Ureter (tissue), 1 donor: ENCODE results near the gene TRIAP1. TPM values are rescaled to one million over a fixed set of nuclear protein-coding genes. Genes with fewer than 3 reads are reported as not detected.
"Not testable (repeated sequence)": the region's sequence is repeated elsewhere in the genome, so short reads cannot be mapped to it uniquely, and the experiment has no call there.

Experiments used
- DNase-seq: peaks from one replicate; pipeline ENCODE4 v3.0.0-alpha.2; 2020; ENCODE audit warnings: low spot score
- total RNA-seq: library from RNA; stranded (reverse); gene quantifications from one replicate; pipeline ENCODE4 v1.2.4, GENCODE V29; 2023
- donor health status: DM: yes; HTN: yes; CAD: no.

The TRIAP1 gene
- total RNA-seq, 1 donor from 2014 or later = 15.8 TPM

DNA sequence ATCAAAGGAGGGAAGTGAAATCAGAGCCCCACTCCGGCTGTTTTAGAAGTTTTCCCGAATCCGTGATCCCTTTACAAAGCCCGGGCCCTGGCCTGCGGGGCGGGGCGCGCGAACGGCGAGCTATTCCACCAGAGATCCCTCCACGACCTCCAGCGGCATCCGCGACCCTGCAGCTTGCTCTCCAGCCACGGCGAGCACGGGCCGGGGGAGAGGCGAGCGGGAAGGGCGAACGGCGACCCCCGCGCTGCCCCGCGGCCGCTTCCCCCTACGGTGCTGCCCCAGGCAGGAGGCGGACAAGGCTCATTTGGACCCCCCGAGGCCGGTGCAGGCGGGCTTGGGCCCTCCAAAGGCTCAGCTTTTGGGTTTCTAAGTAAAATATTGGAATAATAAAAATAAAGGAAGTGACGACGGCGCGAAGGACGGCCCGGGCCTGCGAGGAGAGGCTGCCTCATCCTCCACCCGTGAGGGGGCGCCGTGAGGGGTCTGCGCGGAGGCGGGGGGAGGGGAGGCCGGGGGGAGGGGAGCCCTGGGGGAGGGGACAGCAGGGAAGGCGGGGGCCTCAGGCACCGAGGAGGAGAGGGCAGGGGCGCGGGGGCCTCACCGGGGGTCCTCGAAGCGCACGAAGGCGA, 22.8 kb upstream of the TRIAP1 start:
- DNase-seq = peak; percentile 48

DNA sequence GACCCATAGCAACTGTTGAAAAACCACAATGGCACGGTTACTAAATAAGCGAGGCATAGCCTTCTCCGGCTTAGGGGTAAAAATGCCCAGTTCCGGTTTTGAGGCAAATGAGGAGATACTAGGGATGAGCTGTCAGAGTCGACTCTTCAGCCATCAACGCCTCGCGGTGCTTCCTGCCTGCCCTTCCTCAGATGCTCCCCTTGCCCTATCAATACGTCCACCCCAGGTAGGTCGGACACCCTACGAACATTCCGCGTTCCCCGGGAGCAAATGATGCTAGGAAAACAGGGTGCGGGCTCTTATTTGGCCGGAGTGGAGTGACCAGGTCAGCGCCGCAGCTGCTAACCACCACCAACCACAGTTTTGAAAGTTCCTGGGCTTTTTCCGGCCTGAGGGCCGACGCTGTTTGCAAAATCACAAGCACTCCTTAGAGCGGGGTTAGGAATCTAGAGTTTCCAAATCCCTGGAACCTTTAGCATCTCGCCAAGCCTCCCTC, 22.2 kb upstream of the TRIAP1 start:
- DNase-seq = peak; percentile 47

DNA sequence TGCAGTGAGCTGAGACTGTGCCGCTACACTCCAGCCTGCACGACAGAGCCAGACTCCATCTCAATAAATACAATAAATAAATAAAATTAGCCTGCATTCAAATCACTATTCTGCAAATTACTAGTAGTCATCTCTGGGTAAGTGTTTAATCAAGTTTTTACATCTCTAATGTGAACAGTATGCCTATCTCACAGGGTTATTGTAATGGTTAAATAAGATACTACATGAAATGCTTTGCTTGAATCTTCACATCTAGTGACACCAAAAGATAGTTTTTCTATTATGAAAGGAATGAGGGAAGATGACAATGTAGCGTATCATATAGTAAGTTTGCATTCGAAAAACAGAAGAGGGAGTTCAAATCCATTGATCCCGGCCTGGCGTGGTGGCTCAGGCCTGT, 21.3 kb upstream of the TRIAP1 start:
- DNase-seq = no peak

DNA sequence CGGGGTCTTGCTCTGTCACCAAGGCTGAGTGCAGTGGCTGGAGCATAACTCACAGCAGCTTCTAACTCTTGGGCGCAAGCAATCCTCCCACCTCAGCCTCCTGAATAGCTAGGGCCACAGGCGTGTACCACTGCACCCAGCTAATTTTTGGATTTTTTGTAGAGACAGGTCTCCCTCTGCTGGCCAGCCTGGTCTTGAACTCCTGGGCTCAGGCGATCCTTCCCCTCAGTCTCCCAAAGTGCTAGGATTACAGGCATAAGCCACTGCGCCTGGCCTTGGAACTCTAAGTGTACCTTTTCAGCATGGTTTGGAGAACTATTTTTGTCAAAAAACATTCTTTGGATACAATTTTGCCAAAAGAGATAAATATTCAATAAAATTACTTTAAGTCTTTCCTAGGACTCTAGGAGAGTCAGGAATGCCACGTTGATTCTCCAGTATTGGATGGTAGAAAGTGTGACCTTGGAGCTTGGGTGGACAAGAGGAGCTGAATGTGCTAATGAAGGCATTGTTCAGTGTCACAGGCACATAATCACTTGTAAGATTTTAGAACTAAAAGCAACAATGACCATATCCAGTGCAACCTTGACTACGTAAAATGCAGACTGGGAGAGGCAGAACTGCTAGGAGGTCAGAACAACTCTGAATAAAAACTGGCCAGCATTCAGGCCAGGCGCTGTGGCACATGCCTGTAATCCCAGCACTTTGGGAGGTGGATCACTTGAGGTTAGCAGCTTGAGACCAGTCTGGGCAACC, 20.6 kb upstream of the TRIAP1 start:
- no peak for DNase-seq

DNA sequence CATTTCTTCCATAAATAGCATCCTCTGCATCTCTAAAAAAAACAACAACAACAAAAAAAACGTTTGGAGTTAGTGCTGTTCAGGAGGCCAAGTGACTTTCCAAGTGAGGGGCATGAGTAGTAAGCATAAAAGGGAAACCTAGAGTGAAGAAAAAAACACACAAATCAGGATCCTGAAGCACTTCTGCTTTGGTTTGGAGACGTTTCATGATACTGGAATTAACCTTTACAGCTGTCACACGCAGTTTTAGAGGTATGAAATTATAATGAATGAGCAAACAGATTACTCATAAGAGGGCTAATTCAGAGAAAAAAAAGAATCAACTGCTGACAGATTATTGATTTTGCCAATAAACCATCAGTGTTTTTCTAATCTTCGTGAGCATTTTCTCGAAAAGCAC, 19.6 kb upstream of the TRIAP1 start:
- no peak for DNase-seq

DNA sequence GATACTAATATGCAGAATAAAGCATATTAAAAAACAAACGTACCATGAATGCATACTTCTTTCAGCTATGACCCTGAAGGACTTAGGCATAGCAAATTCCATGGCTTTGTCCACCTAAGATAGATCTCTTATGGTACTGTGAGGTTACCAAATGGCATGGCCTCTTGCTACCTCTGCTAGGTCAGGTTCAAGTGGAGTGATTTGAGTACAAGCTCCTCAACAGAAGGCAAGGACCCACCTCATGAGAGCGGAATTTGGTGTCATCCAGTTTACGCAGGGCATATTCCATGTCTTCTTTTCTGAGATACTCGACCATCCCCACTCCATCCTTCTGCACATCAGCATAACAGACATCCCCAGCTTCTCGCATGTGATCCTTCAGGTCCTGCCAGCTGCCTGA, 17.5 kb upstream of the TRIAP1 start:
- no peak for DNase-seq

- DNase-seq = no peak
These were observed 16.0 kb upstream of the TRIAP1 start for GRCh38 chr12:120462099-120462640.

- no peak for DNase-seq
These were observed 14.0 kb upstream of the TRIAP1 start for GRCh38 chr12:120460157-120460556.

GRCh38 chr12:120457133-120457532, 10.9 kb upstream of the TRIAP1 start:
- no peak for DNase-seq

DNA sequence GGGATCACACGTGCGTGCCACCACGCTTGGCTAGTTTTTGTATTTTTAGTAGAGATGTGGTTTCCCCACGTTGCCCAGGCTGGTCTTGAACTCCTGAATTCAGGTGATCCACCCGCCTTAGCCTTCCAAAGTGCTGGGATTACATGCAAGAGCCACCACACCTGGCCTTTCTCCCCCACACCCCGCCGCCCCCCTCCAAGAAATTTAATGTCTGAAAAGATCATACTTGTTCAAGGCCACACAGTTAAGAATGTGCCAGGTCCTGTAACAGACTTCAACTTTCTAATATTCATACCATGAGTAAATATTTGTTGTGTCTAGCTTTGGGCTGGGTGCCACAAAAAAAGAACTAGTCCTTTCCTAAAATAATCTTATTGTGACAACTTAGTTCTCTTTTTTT, 9.1 kb upstream of the TRIAP1 start:
- no peak for DNase-seq

GRCh38 chr12:120453977-120454376, 7.8 kb upstream of the TRIAP1 start:
- DNase-seq = no peak

DNA sequence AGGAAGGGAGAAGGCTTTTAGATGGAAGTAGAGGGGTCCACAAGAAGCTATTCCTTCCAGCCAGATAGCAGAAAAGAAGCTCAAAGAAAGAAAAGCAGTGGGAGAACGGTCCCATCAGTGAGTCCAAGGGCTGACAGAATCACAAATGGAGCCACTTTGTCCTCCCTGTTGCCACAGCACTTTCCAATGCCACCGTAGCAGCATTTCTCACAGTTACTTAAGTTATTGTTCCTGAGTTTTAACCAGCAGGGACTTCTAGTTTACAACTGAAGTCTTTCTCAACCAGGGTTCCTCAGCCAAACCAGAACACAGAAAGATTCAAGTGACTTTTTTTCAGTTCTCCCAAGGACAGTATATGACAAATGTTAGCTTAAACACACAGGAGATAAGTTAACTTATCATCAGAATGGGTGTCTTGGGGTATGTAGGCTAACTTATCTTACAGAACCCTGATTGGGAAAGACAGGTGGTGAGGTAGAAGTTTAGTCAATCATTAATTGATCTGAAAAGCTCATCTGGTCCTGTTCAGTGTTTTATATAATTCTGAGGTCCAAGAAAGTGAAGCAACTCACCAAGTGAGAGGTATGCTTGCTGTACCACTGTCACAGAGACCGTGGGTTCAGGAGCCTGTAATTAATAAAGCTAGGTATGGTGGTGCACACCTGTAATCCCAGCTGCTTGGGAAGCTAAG, 7.0 kb upstream of the TRIAP1 start:
- no peak for DNase-seq

GRCh38 chr12:120452524-120452923, 6.3 kb upstream of the TRIAP1 start:
- not testable (repeated sequence) for DNase-seq

DNA sequence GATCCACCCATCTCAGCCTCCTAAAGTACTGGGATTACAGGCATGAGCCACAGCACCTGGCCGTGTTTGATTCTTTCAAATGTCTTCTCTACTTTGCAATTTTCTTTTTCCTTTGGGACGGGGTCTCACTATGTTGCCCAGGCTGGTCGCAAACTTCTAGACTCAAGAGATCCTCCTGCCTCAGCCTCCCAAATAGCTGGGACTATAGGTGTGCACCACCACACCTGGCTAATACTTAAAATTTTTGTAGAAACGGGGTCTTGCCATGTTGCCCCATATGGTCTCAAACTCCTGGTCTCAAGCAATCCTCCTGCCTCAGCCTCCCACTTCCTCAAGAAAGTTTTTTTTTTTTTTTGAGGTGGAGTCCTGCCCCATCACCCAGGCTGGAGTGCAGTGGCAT, 1.8 kb upstream of the TRIAP1 start:
- no peak for DNase-seq

DNA sequence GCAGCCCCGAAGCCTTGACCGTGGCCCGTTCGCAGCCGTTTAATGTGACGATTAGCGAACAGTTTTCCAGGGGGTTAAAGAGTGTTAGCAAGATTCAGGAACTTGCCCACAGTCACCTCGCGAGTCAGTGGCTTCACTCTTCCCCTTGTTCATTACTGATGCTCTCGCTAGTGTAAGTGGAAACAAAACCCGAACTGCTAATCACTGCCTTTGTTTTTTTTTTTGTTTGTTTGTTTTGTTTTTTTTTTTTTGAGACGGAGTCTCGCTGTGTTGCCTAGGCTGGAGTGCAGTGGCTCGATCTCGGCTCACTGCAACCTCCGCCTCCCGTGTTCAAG, 627 bp upstream of the TRIAP1 start:
- DNase-seq = not testable (repeated sequence)

DNA sequence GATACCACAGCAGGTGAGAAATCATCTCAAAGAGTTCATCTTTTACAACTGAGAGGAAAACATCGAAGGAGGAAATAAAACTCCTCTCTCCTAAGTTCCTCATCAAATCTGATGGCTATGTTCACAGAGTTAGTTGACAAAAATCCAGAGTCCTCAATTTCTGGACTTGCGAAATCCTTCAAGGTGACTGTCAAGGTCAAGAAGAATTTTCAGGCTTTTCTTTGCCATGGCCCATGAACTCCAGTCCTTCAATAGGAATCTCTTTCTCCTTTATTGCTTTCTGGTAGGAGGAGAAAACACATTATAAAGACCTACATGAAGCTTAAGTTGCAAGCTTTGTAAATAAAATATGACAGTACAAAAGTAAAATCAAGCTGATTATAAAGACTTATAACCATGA, 1.5 kb downstream of the TRIAP1 start:
- DNase-seq = no peak

GRCh38 chr12:120439646-120440247, 6.4 kb downstream of the TRIAP1 start:
- DNase-seq = peak; percentile 57

GRCh38 chr12:120438495-120439198, 7.5 kb downstream of the TRIAP1 start:
- DNase-seq = no peak

DNA sequence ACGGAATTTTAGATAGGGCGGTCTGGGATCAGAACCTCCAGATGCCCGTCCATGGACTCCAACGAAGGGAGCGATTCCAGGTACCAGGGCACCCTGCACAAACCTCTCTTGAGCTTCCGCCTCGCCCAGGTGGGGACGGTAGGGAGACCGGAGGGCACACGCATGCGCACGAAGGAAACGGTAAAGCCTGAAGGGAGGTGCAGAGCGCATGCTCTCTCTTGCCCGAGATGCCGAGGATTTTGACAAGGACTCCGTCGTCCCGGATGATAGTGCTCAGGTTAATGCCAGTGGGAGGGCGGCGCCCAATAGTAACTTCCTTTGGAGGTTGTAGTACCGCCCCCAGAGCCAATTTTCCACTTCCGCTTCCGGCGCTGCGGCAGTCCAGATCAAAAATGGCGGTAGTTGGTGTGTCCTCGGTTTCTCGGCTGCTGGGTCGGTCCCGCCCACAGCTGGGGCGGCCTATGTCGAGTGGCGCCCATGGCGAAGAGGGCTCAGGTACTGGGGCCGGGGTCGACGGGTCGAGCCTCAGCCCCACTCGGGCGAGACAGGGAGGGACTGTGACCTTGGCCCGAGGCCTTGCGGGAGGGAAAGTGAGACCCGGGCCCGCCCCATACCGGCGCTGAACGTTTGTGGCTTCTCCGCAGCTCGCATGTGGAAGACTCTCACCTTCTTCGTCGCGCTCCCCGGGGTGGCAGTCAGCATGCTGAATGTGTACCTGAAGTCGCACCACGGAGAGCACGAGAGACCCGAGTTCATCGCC, 8.3 kb downstream of the TRIAP1 start, which contains the start of gene COX6A1:
Gene COX6A1, plus strand, starts transcription at position 379 of the 760 bp plus-strand sequence. Its CDS starts 14 bp downstream, at position 393.
- DNase-seq = peak; percentile 97

DNA sequence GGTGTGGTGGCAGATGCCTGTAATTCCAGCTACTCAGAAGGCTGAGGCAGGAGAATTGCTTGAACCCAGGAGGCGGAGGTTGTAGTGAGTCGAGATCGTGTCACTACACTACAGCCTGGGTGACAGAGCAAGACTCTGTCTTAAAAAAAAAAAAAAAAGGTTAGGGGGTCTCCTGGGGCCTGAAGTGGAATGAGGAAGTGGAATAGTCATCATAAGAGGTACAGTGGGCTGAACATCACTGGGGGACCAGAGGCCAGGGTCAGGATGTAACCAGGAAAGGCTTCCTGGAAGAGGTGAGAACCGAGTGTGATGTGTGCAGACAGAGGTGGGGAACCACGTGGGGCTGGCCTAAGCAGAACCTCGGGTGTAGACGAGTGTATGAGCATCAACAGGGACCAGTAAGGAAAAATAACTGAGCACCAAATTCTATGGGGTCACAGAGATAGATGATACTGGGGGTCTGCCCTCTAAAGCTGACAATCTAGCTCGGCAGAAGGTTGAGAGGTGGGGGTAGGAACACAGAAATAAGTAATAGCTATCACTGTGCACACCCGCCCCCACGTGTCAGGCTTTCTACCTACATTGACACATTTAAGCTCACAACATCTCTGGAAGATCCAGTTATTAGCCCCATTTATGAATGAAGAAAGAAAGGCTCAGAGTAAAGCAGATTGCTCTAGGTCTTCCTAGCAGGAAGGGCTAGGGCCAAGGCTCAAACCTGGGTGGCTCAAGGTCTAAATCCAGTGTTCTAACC, 13.2 kb downstream of the TRIAP1 start:
- DNase-seq = no peak
